Measurements from ENCODE around the gene SLC22A17.

SLC22A17 gene

GRCh38 chr14:23320584-23321571 is 31.8 kb downstream of the SLC22A17 start, which contains the start of gene PABPN1:
Gene PABPN1 (plus strand): TSS chr14:23321457. CDS start chr14:23321470, 13 bp downstream.
- peak; percentile 98 for DNase-seq (ENCODE audit: low spot score)
- no peak for TF ChIP-seq CTCF (IDR thresholded peaks at IDR 0.05; ENCODE audit: extremely low read depth, missing control alignments)

GRCh38 chr14:23319746-23320583 is 32.7 kb downstream of the SLC22A17 start:
- no peak for DNase-seq (ENCODE audit: low spot score)
- no peak for TF ChIP-seq CTCF (IDR thresholded peaks at IDR 0.05; ENCODE audit: extremely low read depth, missing control alignments)

GRCh38 chr14:23316300-23316699 is 36.4 kb downstream of the SLC22A17 start:
- no peak for DNase-seq (ENCODE audit: low spot score)
- TF ChIP-seq CTCF (IDR thresholded peaks at IDR 0.05; ENCODE audit: extremely low read depth, missing control alignments): no peak

- DNase-seq (ENCODE audit: low spot score): no peak
- no peak for TF ChIP-seq CTCF (IDR thresholded peaks at IDR 0.05; ENCODE audit: extremely low read depth, missing control alignments)
Measured at GRCh38 chr14:23310546-23310945, 42.1 kb downstream of the SLC22A17 start.

GRCh38 chr14:23308721-23309445 is 43.8 kb downstream of the SLC22A17 start:
- no peak for DNase-seq (ENCODE audit: low spot score)
- TF ChIP-seq CTCF (IDR thresholded peaks at IDR 0.05; ENCODE audit: extremely low read depth, missing control alignments): no peak

GRCh38 chr14:23307687-23308644 is 44.7 kb downstream of the SLC22A17 start:
- DNase-seq (ENCODE audit: low spot score): no peak
- no peak for TF ChIP-seq CTCF (IDR thresholded peaks at IDR 0.05; ENCODE audit: extremely low read depth, missing control alignments)
